HuH-7.5 (cell line): ENCODE measurements around the gene FOXP4.

Experiments used
- DNase-seq: peaks from one replicate; pipeline ENCODE4 v3.0.0; 2011; ENCODE audit warnings: low spot score

FOXP4 gene

DNA sequence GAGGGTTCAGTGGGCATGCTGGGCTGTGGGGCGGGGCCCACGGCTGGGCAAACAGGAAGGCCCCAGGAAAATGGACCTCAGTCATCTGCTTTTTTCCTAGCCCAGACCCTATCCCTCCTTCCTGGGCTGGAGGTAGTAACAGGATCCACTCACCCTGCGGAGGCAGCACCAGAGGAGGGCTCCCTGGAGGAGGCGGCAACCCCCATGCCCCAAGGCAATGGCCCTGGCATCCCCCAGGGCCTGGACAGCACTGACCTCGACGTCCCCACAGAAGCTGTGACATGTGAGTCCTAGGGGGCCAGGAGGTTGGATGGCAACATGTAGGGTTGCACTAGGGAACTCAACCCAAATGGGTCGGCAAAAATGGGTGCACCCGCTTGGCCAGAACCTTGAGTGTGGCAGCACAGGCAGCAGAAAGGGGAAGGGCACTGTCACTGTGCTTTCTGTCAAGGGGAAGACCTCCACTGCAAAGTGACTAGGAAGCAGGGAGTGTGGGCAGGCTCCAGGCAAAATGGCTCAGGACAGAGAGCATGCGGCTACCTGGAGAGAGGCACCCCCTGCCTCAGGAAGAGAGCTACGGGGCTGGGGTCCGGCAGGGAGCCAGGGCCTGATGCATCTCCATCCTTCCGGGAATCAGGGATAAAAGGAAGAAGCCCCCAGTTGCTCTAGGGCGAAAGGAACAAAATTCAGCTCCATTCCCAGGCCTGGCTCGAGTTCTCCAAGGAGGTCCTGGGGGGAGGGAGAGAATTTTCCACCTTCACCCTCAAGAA lies 100.0 kb downstream of the FOXP4 start:
- DNase-seq = no peak

DNA sequence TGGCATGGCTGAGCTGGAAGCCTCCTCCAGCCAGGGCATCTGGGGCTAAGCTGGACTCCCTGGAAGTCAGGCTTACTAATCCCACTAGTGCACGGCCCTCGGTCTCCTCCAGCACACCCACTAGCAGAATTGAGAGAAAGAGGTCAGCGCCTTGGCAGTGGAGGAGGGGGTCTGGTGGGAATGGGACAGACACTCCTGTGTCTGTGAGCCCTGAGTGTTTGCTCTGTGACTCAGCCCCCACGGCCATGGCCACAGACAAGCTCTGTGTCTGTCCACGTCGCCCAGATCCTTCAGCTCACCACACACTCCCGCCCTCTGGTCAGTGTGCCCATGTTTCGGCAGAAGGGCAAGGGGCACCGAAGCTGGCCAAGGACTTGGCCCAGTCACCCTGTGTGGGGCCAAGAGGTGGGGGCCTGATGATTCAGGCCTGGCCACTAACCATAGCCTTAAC lies 100.9 kb downstream of the FOXP4 start:
- DNase-seq = no peak

DNA sequence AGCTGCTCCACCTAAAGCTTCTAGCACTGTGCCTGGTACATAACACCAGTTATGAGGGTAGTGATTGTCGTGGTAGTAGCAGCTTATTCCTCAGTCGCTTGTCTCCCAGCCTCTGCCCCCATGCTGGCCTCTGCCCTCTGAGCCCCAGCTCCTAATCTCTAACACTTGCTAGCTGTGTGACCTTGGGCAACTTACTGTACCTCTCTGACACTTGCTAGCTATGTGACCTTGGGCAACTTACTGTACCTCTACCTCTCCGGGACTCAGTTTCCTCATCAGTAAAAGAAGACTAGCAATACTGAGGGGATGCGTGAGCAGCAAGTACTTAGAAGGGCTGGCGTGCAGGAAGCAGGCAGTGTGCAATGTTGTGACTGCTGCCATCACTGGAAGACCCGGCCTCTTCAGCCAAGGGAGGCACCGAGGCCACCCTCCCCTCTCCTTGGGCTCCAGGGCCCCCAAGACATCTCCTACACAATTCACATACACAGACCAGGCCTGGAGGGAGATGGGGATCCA lies 101.9 kb downstream of the FOXP4 start:
- no peak for DNase-seq

DNA sequence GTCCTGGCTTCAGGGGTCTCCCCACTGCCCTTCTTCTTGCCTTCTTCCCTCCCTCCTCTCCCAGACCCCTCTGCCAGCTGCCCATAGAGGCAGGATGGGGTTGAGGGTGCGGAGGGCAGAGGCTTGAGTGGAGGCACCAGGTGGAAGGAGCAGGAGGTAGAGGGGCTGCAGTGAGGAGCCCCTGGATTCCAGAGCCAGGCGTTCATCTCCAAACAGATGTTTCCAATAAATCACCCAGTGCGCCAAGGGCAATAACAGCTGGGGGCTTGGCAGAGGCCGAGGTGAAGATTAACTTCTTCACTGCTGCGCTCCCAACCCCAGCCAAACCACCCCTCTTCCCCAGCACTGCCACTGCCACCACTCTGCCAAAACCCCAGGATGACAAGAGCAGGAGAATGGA lies 102.7 kb downstream of the FOXP4 start:
- no peak for DNase-seq

DNA sequence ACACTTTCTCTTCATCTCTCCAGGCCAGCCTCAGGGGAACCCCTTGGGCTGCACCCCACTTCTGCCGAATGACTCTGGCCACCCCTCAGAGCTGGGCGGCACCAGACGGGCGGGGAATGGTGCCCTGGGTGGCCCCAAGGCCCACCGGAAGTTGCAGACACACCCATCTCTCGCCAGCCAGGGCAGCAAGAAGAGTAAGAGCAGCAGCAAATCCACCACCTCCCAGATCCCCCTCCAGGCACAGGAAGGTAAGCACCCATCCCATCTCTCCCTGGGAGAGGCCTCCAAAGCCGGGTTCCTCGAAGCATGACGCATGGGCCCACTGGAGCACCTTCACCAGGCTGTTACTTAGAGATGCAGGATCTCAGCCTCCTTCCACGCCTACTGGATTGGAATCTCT lies 103.4 kb downstream of the FOXP4 start:
- no peak for DNase-seq

DNA sequence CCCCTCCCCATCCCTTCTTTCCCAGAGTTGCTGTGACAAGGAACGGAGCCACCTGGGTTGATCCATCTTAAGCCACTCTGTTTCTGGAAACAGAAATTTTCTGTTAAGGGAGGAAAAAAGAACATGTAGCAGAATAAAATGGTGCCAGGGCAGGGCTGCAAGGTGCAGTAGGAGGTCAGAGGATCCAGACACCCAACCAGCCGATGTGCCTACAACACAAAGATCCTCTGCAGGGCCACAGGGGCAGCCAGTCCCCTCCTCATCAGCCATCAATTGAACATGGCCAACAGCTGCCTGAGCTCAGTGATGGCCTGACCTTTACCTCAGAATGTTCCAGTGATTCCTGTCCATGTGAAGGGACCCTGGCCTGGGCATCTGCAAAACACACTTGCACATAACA lies 103.9 kb downstream of the FOXP4 start:
- DNase-seq = no peak

DNA sequence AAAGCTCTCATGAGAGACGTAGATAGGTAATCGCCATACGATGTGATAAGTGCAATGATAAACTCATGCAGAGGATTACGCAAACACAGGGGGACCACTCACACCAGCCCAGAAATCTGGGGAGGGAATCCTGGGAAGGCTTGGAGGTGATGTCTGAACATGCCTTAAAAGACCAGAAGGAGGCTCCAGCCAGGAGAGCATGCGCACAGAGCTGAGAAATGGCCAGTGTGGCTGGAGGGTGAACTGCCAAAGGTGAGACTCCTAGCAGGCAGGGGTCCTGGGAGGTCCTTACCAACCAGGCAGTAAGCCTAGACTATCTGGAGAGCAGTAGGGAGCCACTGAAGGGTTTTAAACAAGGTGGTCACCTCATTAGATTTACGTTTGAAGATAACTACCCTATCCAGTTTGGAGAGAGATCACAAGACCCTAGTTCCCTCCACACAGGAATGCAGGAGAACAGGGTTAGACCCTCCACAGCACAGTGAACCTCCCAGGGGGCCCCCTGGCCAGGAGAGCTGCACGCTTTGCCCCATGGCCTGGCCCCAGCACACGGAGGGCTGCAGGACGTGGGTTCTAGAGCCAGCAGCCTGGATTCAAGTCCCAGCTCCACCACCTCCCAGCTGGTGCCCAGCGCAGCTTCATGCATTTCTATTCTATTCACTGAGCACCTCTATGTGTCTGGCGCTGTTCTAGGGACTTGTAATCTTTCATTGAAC lies 105.2 kb downstream of the FOXP4 start:
- no peak for DNase-seq
